Measurements from ENCODE around the gene NEURL1.

The NEURL1 gene

GRCh38 chr10:103619424-103620351, 126.2 kb downstream of the NEURL1 start:
- Histone ChIP-seq H3K23ac (ENCODE audit: low read length in 2 of 2) (no peak overlapping the region), H2BK120ac (ENCODE audit: low read depth, low read length) (no peak overlapping the region), H2BK12ac (ENCODE audit: low read length in 2 of 2) (no peak overlapping the region), H3K9me3 (ENCODE audit: control insufficient read depth, low read length) (no peaks in the 10 kb centered on the region), H3K4me2 (ENCODE audit: low read length, poor library complexity, severe bottlenecking) (no peak overlapping the region), H3K27me3 (ENCODE audit: control insufficient read depth in 1 of 2, insufficient read depth in 1 of 2, low read length in 2 of 2) (no peaks in the 10 kb centered on the region), H3K9ac (ENCODE audit: low read length) (peak overlapping the region; percentile 68), H2AFZ (ENCODE audit: low read depth, low read length) (no peak overlapping the region), H2AK5ac (ENCODE audit: low read length, severe bottlenecking) (no peak overlapping the region), H3K14ac (ENCODE audit: low read length in 2 of 2) (no peak overlapping the region), H3K27ac (ENCODE audit: low read length, poor library complexity, severe bottlenecking) (no peak overlapping the region), H3K4me1 (ENCODE audit: control insufficient read depth, insufficient read depth, low read depth, low read length) (no peaks in the 10 kb centered on the region), H3K79me1 (replicated peaks; ENCODE audit: low read length, poor library complexity, severe bottlenecking) (no peaks in the 10 kb centered on the region), H3K18ac (ENCODE audit: low read depth in 1 of 2, low read length in 2 of 2) (no peak overlapping the region), H3K36me3 (ENCODE audit: control insufficient read depth in 1 of 2, insufficient read depth in 2 of 2, low read depth in 1 of 2, low read length in 2 of 2) (peaks cover 52 to 65% of the 10 kb centered on the region in 2 experiments), H3K4me3 (ENCODE audit: insufficient read depth in 1 of 2, low read depth in 1 of 2, low read length in 2 of 2) (peak overlapping the region in 1 of 2 experiments; percentile 42), H2BK5ac (ENCODE audit: low read depth, low read length, poor library complexity, severe bottlenecking) (no peak overlapping the region), H4K91ac (ENCODE audit: low read length) (no peak overlapping the region), H4K8ac (ENCODE audit: low read length) (no peak overlapping the region), H2BK15ac (ENCODE audit: low read depth, poor library complexity, severe bottlenecking) (no peak overlapping the region), H3K4ac (ENCODE audit: low read depth in 1 of 2, low read length in 2 of 2) (no peak overlapping the region)
- DNase-seq = no peak
- WGBS = 90% methylated on average over 18 of the region's 22 CpGs

GRCh38 chr10:103620352-103620740, 126.8 kb downstream of the NEURL1 start:
- Histone ChIP-seq H3K4me3 (ENCODE audit: insufficient read depth in 1 of 2, low read depth in 1 of 2, low read length in 2 of 2) (peak overlapping the region in 1 of 2 experiments; percentile 42), H3K9me3 (ENCODE audit: control insufficient read depth, low read length) (no peaks in the 10 kb centered on the region), H2BK12ac (ENCODE audit: low read length in 2 of 2) (no peak overlapping the region), H2AK5ac (ENCODE audit: low read length, severe bottlenecking) (no peak overlapping the region), H4K8ac (ENCODE audit: low read length) (no peak overlapping the region), H2BK120ac (ENCODE audit: low read depth, low read length) (no peak overlapping the region), H3K27me3 (ENCODE audit: control insufficient read depth in 1 of 2, insufficient read depth in 1 of 2, low read length in 2 of 2) (no peaks in the 10 kb centered on the region), H3K4me2 (ENCODE audit: low read length, poor library complexity, severe bottlenecking) (no peak overlapping the region), H3K27ac (ENCODE audit: low read length, poor library complexity, severe bottlenecking) (no peak overlapping the region), H2AFZ (ENCODE audit: low read depth, low read length) (no peak overlapping the region), H3K23ac (ENCODE audit: low read length in 2 of 2) (no peak overlapping the region), H3K14ac (ENCODE audit: low read length in 2 of 2) (no peak overlapping the region), H4K91ac (ENCODE audit: low read length) (no peak overlapping the region), H3K4me1 (ENCODE audit: control insufficient read depth, insufficient read depth, low read depth, low read length) (no peaks in the 10 kb centered on the region), H3K9ac (ENCODE audit: low read length) (peak overlapping the region; percentile 68), H2BK15ac (ENCODE audit: low read depth, poor library complexity, severe bottlenecking) (no peak overlapping the region), H3K4ac (ENCODE audit: low read depth in 1 of 2, low read length in 2 of 2) (no peak overlapping the region), H3K79me1 (replicated peaks; ENCODE audit: low read length, poor library complexity, severe bottlenecking) (no peaks in the 10 kb centered on the region), H3K36me3 (ENCODE audit: control insufficient read depth in 1 of 2, insufficient read depth in 2 of 2, low read depth in 1 of 2, low read length in 2 of 2) (peaks cover 58 to 71% of the 10 kb centered on the region in 2 experiments), H3K18ac (ENCODE audit: low read depth in 1 of 2, low read length in 2 of 2) (no peak overlapping the region), H2BK5ac (ENCODE audit: low read depth, low read length, poor library complexity, severe bottlenecking) (no peak overlapping the region)
- no peak for DNase-seq
- WGBS = 89% methylated on average over 7 of the region's 7 CpGs

- DNase-seq = no peak
- H2BK120ac ChIP-seq (ENCODE audit: low read depth, low read length) = no peak overlapping the region
- no peaks in the 10 kb centered on the region for H3K4me1 ChIP-seq (ENCODE audit: control insufficient read depth, insufficient read depth, low read depth, low read length)
- H3K4me2 ChIP-seq (ENCODE audit: low read length, poor library complexity, severe bottlenecking) = no peak overlapping the region
- H2BK15ac ChIP-seq (ENCODE audit: low read depth, poor library complexity, severe bottlenecking) = no peak overlapping the region
- H3K14ac ChIP-seq (ENCODE audit: low read length in 2 of 2) = no peak overlapping the region
- 95% methylated on average over 15 of the region's 15 CpGs for WGBS
- H2BK5ac ChIP-seq (ENCODE audit: low read depth, low read length, poor library complexity, severe bottlenecking) = no peak overlapping the region
- H3K9ac ChIP-seq (ENCODE audit: low read length) = peak overlapping the region; percentile 68
- no peak overlapping the region for H2AFZ ChIP-seq (ENCODE audit: low read depth, low read length)
- no peak overlapping the region for H3K4ac ChIP-seq (ENCODE audit: low read depth in 1 of 2, low read length in 2 of 2)
- no peak overlapping the region for H3K27ac ChIP-seq (ENCODE audit: low read length, poor library complexity, severe bottlenecking)
- H3K27me3 ChIP-seq (ENCODE audit: control insufficient read depth in 1 of 2, insufficient read depth in 1 of 2, low read length in 2 of 2) = no peaks in the 10 kb centered on the region
- no peak overlapping the region for H3K23ac ChIP-seq (ENCODE audit: low read length in 2 of 2)
- H3K9me3 ChIP-seq (ENCODE audit: control insufficient read depth, low read length) = no peaks in the 10 kb centered on the region
- no peak overlapping the region for H2BK12ac ChIP-seq (ENCODE audit: low read length in 2 of 2)
- no peaks in the 10 kb centered on the region for H3K79me1 ChIP-seq (replicated peaks; ENCODE audit: low read length, poor library complexity, severe bottlenecking)
- H4K8ac ChIP-seq (ENCODE audit: low read length) = no peak overlapping the region
- H4K91ac ChIP-seq (ENCODE audit: low read length) = peak overlapping the region; percentile 53
- H2AK5ac ChIP-seq (ENCODE audit: low read length, severe bottlenecking) = no peak overlapping the region
- peaks cover 64 to 77% of the 10 kb centered on the region in 2 experiments for H3K36me3 ChIP-seq (ENCODE audit: control insufficient read depth in 1 of 2, insufficient read depth in 2 of 2, low read depth in 1 of 2, low read length in 2 of 2)
- H3K4me3 ChIP-seq (ENCODE audit: insufficient read depth in 1 of 2, low read depth in 1 of 2, low read length in 2 of 2) = peak overlapping the region in 1 of 2 experiments; percentile 1
- H3K18ac ChIP-seq (ENCODE audit: low read depth in 1 of 2, low read length in 2 of 2) = no peak overlapping the region
Measured at GRCh38 chr10:103620891-103621782, 127.6 kb downstream of the NEURL1 start.

- H2AK5ac ChIP-seq (ENCODE audit: low read length, severe bottlenecking) = no peak overlapping the region
- H3K27ac ChIP-seq (ENCODE audit: low read length, poor library complexity, severe bottlenecking) = no peak overlapping the region
- no peak overlapping the region for H4K91ac ChIP-seq (ENCODE audit: low read length)
- H3K14ac ChIP-seq (ENCODE audit: low read length in 2 of 2) = no peak overlapping the region
- H3K4me2 ChIP-seq (ENCODE audit: low read length, poor library complexity, severe bottlenecking) = no peak overlapping the region
- H3K27me3 ChIP-seq (ENCODE audit: control insufficient read depth in 1 of 2, insufficient read depth in 1 of 2, low read length in 2 of 2) = no peaks in the 10 kb centered on the region
- H2AFZ ChIP-seq (ENCODE audit: low read depth, low read length) = no peak overlapping the region
- no peak overlapping the region for H2BK15ac ChIP-seq (ENCODE audit: low read depth, poor library complexity, severe bottlenecking)
- no peak overlapping the region for H4K8ac ChIP-seq (ENCODE audit: low read length)
- no peak overlapping the region for H3K18ac ChIP-seq (ENCODE audit: low read depth in 1 of 2, low read length in 2 of 2)
- no peak overlapping the region for H2BK5ac ChIP-seq (ENCODE audit: low read depth, low read length, poor library complexity, severe bottlenecking)
- peak overlapping the region; percentile 68 for H3K9ac ChIP-seq (ENCODE audit: low read length)
- no peaks in the 10 kb centered on the region for H3K9me3 ChIP-seq (ENCODE audit: control insufficient read depth, low read length)
- WGBS = 94% methylated on average over 4 of the region's 4 CpGs
- no peaks in the 10 kb centered on the region for H3K4me1 ChIP-seq (ENCODE audit: control insufficient read depth, insufficient read depth, low read depth, low read length)
- DNase-seq = no peak
- no peaks in the 10 kb centered on the region for H3K79me1 ChIP-seq (replicated peaks; ENCODE audit: low read length, poor library complexity, severe bottlenecking)
- no peak overlapping the region for H3K4me3 ChIP-seq (ENCODE audit: insufficient read depth in 1 of 2, low read depth in 1 of 2, low read length in 2 of 2)
- H3K36me3 ChIP-seq (ENCODE audit: control insufficient read depth in 1 of 2, insufficient read depth in 2 of 2, low read depth in 1 of 2, low read length in 2 of 2) = peaks cover 60 to 81% of the 10 kb centered on the region in 2 experiments
- no peak overlapping the region for H3K23ac ChIP-seq (ENCODE audit: low read length in 2 of 2)
- no peak overlapping the region for H2BK12ac ChIP-seq (ENCODE audit: low read length in 2 of 2)
- no peak overlapping the region for H3K4ac ChIP-seq (ENCODE audit: low read depth in 1 of 2, low read length in 2 of 2)
- no peak overlapping the region for H2BK120ac ChIP-seq (ENCODE audit: low read depth, low read length)
Measured at GRCh38 chr10:103621783-103622125, 128.2 kb downstream of the NEURL1 start.
